ENCODE measurements around the gene LRRC8D. TPM values are rescaled to one million over a fixed set of nuclear protein-coding genes. Genes with fewer than 3 reads are reported as not detected.

Gene LRRC8D
- total RNA-seq, 3 donors from 2014 or later (not counting 1 experiment from before 2014, with no cell fraction given), result 16.2 to 26.2 (median 17.1) TPM

DNA sequence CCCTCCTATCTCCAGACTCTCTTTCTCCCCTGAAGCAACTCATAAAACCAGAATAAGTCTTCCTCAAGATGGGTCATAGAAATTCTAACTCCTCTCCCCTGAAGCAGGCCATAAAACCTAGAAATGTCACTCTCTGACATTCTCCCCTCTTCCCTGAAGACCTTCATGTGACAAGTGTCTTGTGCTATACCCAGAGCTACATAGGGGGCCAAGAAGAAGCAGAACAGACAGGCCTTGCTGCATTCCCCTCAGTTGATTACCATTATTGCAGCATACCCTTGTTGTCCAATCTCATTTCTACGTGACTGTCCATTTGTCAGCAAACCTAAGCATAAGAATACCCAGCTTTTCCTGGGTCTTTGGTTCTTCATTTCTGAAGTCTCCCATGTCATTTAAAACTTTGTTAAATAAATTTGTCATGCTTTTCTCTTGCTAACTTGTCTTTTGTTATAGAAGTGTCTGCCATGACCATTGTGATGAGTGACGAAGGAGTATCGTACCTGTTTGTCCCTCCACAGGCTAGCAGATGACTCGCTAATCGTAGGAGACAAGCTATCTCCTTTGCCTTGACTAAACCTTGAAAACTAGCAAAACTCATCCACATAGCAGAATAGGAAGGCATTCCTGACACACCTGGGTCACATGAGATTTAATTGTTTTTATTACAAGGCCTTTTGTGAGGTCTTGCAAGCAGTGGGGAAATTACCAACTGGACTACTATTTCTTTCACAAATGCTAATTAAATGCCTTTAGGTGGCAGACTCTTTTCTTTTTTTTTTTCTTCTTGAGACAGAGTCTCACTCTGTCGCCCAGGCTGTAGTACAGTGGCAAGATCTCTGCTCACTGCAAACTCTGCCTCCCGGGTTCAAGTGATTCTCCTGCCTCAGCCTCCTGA, 134.7 kb downstream of the LRRC8D start:
- no peaks in the 10 kb centered on the region for H3K9me3 ChIP-seq (ENCODE audit: control insufficient read depth, insufficient read depth, low read length)
- peaks cover 31% of the 10 kb centered on the region for H3K4me1 ChIP-seq (ENCODE audit: control insufficient read depth, insufficient read depth, low read length)
- H3K9me3 Mint-ChIP-seq, result no peaks in the 10 kb centered on the region
- DNase-seq (no peak), ATAC-seq (no peak)
- peaks cover 2% of the 10 kb centered on the region for H3K27me3 ChIP-seq (ENCODE audit: control insufficient read depth, insufficient read depth, low read length)
- no peaks in the 10 kb centered on the region for H3K27me3 Mint-ChIP-seq (ENCODE audit: low read depth in 2 of 2)
- no peaks in the 10 kb centered on the region for H3K36me3 Mint-ChIP-seq
- no peak overlapping the region for H3K27ac ChIP-seq (ENCODE audit: low read length)
- intact Hi-C loops (cut with micrococcal nuclease), result no loop called here
- no peak for TF ChIP-seq CTCF (IDR thresholded peaks at IDR 0.05)
- H3K4me1 Mint-ChIP-seq, result peaks cover 37 to 39% of the 10 kb centered on the region in 2 donors
- 95% methylated on average over 7 of the region's 7 CpGs for WGBS (ENCODE audit: insufficient coverage)
- H3K27ac Mint-ChIP-seq, result no peak overlapping the region
- H3K4me3 ChIP-seq (ENCODE audit: low read length), result no peak overlapping the region
- no peaks in the 10 kb centered on the region for H3K36me3 ChIP-seq (ENCODE audit: control insufficient read depth, insufficient read depth, low read length)
- H3K4me3 Mint-ChIP-seq, result no peak overlapping the region

- Mint-ChIP-seq H3K4me3 (peak overlapping the region; percentile 39), H3K27ac (peak overlapping the region; percentile 39 to 65), H3K36me3 (no peaks in the 10 kb centered on the region), H3K4me1 (peaks cover 41 to 43% of the 10 kb centered on the region in 2 donors), H3K9me3 (no peaks in the 10 kb centered on the region), H3K27me3 (ENCODE audit: low read depth in 2 of 2) (peaks cover 0 to 2% of the 10 kb centered on the region in 2 donors)
- no peak overlapping the region for H3K4me3 ChIP-seq (ENCODE audit: low read length)
- no peaks in the 10 kb centered on the region for H3K9me3 ChIP-seq (ENCODE audit: control insufficient read depth, insufficient read depth, low read length)
- H3K27me3 ChIP-seq (ENCODE audit: control insufficient read depth, insufficient read depth, low read length), result peaks cover 2% of the 10 kb centered on the region
- 18% methylated on average over 1 of the region's 1 CpG for WGBS (ENCODE audit: insufficient coverage)
- no peak for TF ChIP-seq CTCF (IDR thresholded peaks at IDR 0.05)
- ATAC-seq (peak; percentile 78 to 89 (median 82)), DNase-seq (peak; percentile 17 to 32)
- no peaks in the 10 kb centered on the region for H3K36me3 ChIP-seq (ENCODE audit: control insufficient read depth, insufficient read depth, low read length)
- intact Hi-C loops (cut with micrococcal nuclease), result no loop called here
- peaks cover 34% of the 10 kb centered on the region for H3K4me1 ChIP-seq (ENCODE audit: control insufficient read depth, insufficient read depth, low read length)
- H3K27ac ChIP-seq (ENCODE audit: low read length), result no peak overlapping the region
Measured at GRCh38 chr1:89957107-89957506, 136.3 kb downstream of the LRRC8D start.

DNA sequence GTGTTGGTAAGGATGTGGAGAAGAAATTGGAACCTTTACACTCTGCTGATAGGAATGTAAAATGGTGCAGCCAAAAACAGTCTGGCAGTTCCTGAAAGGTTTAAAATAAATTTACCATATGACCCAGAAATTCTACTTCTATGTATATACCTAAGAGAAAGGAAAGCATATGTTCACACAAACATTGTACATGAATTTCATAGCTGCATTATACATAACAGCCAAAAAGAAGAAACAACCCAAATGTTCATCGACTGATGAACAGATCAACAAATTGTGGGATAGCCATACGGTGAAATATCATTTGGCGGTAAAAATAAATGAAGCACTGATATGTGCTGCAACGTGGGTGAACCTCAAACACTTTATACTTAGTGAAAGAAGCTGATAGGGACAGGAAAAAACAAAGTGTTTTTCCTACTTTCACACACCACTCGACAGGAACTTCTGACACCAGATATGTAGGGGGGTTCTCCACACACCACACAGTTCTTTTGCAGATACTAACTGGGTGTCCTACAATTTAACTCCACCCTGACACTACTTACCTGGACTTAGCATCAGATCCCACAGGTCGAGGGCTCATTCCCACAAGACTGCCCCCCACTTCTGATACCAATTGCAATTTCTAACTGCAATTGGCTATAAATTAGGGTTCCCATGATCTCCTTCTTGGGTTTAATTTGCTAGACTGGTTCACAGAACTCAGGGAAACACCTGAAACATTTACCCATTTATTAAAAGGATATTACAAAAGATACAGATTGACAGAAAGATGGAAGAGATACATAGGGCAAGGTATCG, 138.2 kb downstream of the LRRC8D start:
- Mint-ChIP-seq H3K9me3 (no peaks in the 10 kb centered on the region), H3K27me3 (ENCODE audit: low read depth in 2 of 2) (peaks cover 0 to 3% of the 10 kb centered on the region in 2 donors), H3K4me3 (peak overlapping the region; percentile 47), H3K27ac (no peak overlapping the region), H3K36me3 (no peaks in the 10 kb centered on the region), H3K4me1 (peaks cover 46 to 48% of the 10 kb centered on the region in 2 donors)
- WGBS (ENCODE audit: insufficient coverage), result 52% methylated on average over 7 of the region's 7 CpGs
- intact Hi-C loops (cut with micrococcal nuclease), result no loop called here
- TF ChIP-seq CTCF (IDR thresholded peaks at IDR 0.05), result no peak
- H3K27ac ChIP-seq (ENCODE audit: low read length), result no peak overlapping the region
- ATAC-seq (peak; percentile 37 to 58 (median 45)), DNase-seq (no peak)
- H3K4me3 ChIP-seq (ENCODE audit: low read length), result no peak overlapping the region
- no peaks in the 10 kb centered on the region for H3K36me3 ChIP-seq (ENCODE audit: control insufficient read depth, insufficient read depth, low read length)
- H3K9me3 ChIP-seq (ENCODE audit: control insufficient read depth, insufficient read depth, low read length), result no peaks in the 10 kb centered on the region
- H3K4me1 ChIP-seq (ENCODE audit: control insufficient read depth, insufficient read depth, low read length), result peaks cover 33% of the 10 kb centered on the region
- peaks cover 2% of the 10 kb centered on the region for H3K27me3 ChIP-seq (ENCODE audit: control insufficient read depth, insufficient read depth, low read length)

Data from natural killer cell (primary cell).